SHP77 (cell line): ENCODE data around the gene ELMOD3.
A peak's percentile ranks its signal among the peaks of the same experiment; 100 is the strongest.
"Not testable (repeated sequence)": the region's sequence is repeated elsewhere in the genome, so short reads cannot be mapped to it uniquely, and the experiment has no call there.

Experiments used
- DNase-seq, 2 experiments: peaks; one replicate each; lab custom pipeline; 2025; lab: John Stamatoyannopoulos, UW

ELMOD3 gene

GRCh38 chr2:85427300-85427835 lies 72.8 kb downstream of the ELMOD3 start:
- DNase-seq, result no peak

- no peak for DNase-seq
These were observed 73.8 kb downstream of the ELMOD3 start for GRCh38 chr2:85428343-85428881.

GRCh38 chr2:85429213-85429923 lies 74.8 kb downstream of the ELMOD3 start:
- DNase-seq, result no peak

- DNase-seq, result no peak
These were observed 75.3 kb downstream of the ELMOD3 start for GRCh38 chr2:85429924-85430289.

- DNase-seq, result peak; percentile 62 to 80
These were observed 76.4 kb downstream of the ELMOD3 start for GRCh38 chr2:85430752-85431569.

GRCh38 chr2:85431570-85432205 lies 77.1 kb downstream of the ELMOD3 start:
- peak in 1 of 2 experiments; percentile 26 for DNase-seq

- DNase-seq, result peak; percentile 83 to 88
These were observed 79.0 kb downstream of the ELMOD3 start for GRCh38 chr2:85433511-85434089.

GRCh38 chr2:85434696-85435095 lies 80.1 kb downstream of the ELMOD3 start:
- no peak for DNase-seq

GRCh38 chr2:85435220-85435958 lies 80.8 kb downstream of the ELMOD3 start:
- no peak for DNase-seq

GRCh38 chr2:85435981-85436835 lies 81.6 kb downstream of the ELMOD3 start:
- DNase-seq, result no peak

- no peak for DNase-seq
These were observed 82.4 kb downstream of the ELMOD3 start for GRCh38 chr2:85436836-85437487.

GRCh38 chr2:85437488-85438200 lies 83.1 kb downstream of the ELMOD3 start:
- DNase-seq, result peak; percentile 66 to 81

- peak; percentile 36 to 73 for DNase-seq
These were observed 83.8 kb downstream of the ELMOD3 start for GRCh38 chr2:85438201-85439024.

- DNase-seq, result no peak
These were observed 84.5 kb downstream of the ELMOD3 start for GRCh38 chr2:85439025-85439472.

- not testable (repeated sequence) for DNase-seq
These were observed 85.0 kb downstream of the ELMOD3 start for GRCh38 chr2:85439569-85439968.

GRCh38 chr2:85439986-85440385 lies 85.4 kb downstream of the ELMOD3 start:
- no peak for DNase-seq

GRCh38 chr2:85440729-85441128 lies 86.2 kb downstream of the ELMOD3 start:
- no peak for DNase-seq
